Stomach (tissue), 9 donors: Measurements from ENCODE around the gene VTI1A. TPM values are rescaled to one million over a fixed set of nuclear protein-coding genes. Genes with fewer than 3 reads are reported as not detected.

Source experiments
- DNase-seq, 2 donors: peaks; one replicate each; pipeline versions ENCODE4 v3.0.0 to v3.0.0-alpha.2; 2013 to 2019
- H3K27ac ChIP-seq, 5 donors: fragments of 200-600 bp in 4 of 5; sonication (generic) in 4 of 5; one replicate each; pipeline ENCODE4 v1.5.1; 2013 to 2019; ENCODE audit warnings: mild to moderate bottlenecking in 1 of 5, moderate library complexity in 1 of 5
- H3K27me3 ChIP-seq, 3 donors: fragments of 200-600 bp; sonication (generic); one replicate each; pipeline ENCODE4 v1.5.1; 2017 to 2019; ENCODE audit warnings: mixed run types in 1 of 3
- H3K36me3 ChIP-seq, 4 donors: fragments of 200-600 bp; sonication (generic); 1 replicate in 3 of 4; 2 replicates in 1 of 4; pipeline ENCODE4 v1.5.1; 2016 to 2019
- H3K4me1 ChIP-seq, 4 donors: fragments of 200-600 bp; sonication (generic); one replicate each; pipeline ENCODE4 v1.5.1; 2016 to 2019
- H3K4me3 ChIP-seq, 4 donors: fragments of 200-600 bp; sonication (generic) in 3 of 4; one replicate each; pipeline ENCODE4 v1.5.1; 2016 to 2019; ENCODE audit warnings: mild to moderate bottlenecking in 1 of 4
- H3K9me3 ChIP-seq, 4 donors: fragments of 200-600 bp; sonication (generic); one replicate each; pipeline ENCODE4 v1.5.1; 2016 to 2019
- CTCF ChIP-seq, 7 experiments: fragments of 450-650 bp in 4 of 7; fragments of 200-600 bp in 3 of 7; sonication (generic) in 3 of 7; IDR thresholded peaks; one replicate each; pipeline ENCODE4 v1.5.1; 2016 to 2019; ENCODE audit warnings: antibody characterized with exemption in 7 of 7, control low read depth in 2 of 7, mild to moderate bottlenecking in 1 of 7
- EP300 ChIP-seq: sonication (generic); formaldehyde crosslinking; IDR thresholded peaks from one replicate; pipeline ENCODE4 v1.6.1; 2017; ENCODE audit warnings: antibody characterized with exemption
- POLR2A ChIP-seq, 4 donors: fragments of 450-650 bp; IDR thresholded peaks; one replicate each; pipeline ENCODE4 v1.6.1; 2016; ENCODE audit warnings: antibody characterized with exemption in 4 of 4, control low read depth in 2 of 4, mild to moderate bottlenecking in 1 of 4, moderate library complexity in 1 of 4
- POLR2AphosphoS5 ChIP-seq, 3 donors: sonication (generic); formaldehyde crosslinking; IDR thresholded peaks; one replicate each; pipeline ENCODE4 v1.6.1; 2016; ENCODE audit warnings: antibody characterized with exemption in 3 of 3
- WGBS, 5 donors: extraction: QIAGEN DNeasy Blood & Tissue Kit in 3 of 5; methylation state at CpG; one replicate each; pipeline versions ENCODE4 v1.1.5 to v1.1.7; 2013 to 2018; 5-methylcytosine and 5-hydroxymethylcytosine counted together
- intact Hi-C: fragments of 100-400 bp; cut with DNase I; formaldehyde crosslinking; loops from one replicate; pipeline ENCODE4 v1.15.1; 2023; ENCODE audit warnings: low total_unique reads
- polyA plus RNA-seq, 3 donors: library from polyadenylated mRNA; stranded (reverse); fragments of 200-250 nt; gene quantifications; one replicate each; pipeline ENCODE4 v1.2.3, GENCODE V29; 2013
- total RNA-seq, 5 donors: library from RNA; depleted of rRNA; stranded (reverse); fragments of >200 nt; gene quantifications; one replicate each; pipeline versions ENCODE4 v1.1.0 to v1.2.3, GENCODE V29; 2014 to 2016
- donor health status: healthy with polysubstance abuse.
- donor health status: Bipolar disorder and iron deficiency.
- donor health status: healthy.

The VTI1A gene
- total and polyA plus RNA-seq, 8 donors: 6.5 to 222 (median 57.4) TPM

DNA sequence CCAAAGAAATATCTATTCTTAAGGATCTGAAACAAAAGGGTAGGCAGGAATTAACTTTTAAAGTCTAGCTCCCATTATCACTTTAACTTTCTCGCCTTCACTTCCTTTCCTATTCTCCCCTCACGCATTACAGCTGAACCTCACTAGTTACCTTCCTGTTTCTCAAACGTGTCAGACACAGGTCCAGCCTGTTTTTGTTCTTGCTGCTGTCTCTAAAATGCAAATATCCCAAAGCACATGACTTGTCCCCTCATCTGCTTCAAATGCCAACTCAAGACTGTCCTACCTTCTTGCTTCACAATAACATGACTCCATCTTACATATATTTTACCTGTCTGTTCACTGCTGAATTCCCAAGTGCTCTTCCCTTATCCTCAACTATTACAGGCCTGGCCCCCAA, 17.9 kb upstream of the VTI1A start:
- no peaks in the 10 kb centered on the region for H3K4me1 ChIP-seq
- no peaks in the 10 kb centered on the region for H3K27me3 ChIP-seq
- H3K9me3 ChIP-seq: no peaks in the 10 kb centered on the region
- H3K4me3 ChIP-seq: no peak overlapping the region
- H3K36me3 ChIP-seq: peaks cover 23 to 100% (median 98%) of the 10 kb centered on the region in 4 donors
- 58 to 68% (median 63%) methylated on average over 3 of the region's 3 CpGs for WGBS, 5 donors
- no peak for TF ChIP-seq POLR2A (IDR thresholded peaks at IDR 0.05)
- TF ChIP-seq POLR2AphosphoS5 (IDR thresholded peaks at IDR 0.05): no peak
- no peak for TF ChIP-seq CTCF (IDR thresholded peaks at IDR 0.05)
- no peak for TF ChIP-seq EP300
- H3K27ac ChIP-seq: no peak overlapping the region
- intact Hi-C loops: no loop called here
- DNase-seq: no peak

DNA sequence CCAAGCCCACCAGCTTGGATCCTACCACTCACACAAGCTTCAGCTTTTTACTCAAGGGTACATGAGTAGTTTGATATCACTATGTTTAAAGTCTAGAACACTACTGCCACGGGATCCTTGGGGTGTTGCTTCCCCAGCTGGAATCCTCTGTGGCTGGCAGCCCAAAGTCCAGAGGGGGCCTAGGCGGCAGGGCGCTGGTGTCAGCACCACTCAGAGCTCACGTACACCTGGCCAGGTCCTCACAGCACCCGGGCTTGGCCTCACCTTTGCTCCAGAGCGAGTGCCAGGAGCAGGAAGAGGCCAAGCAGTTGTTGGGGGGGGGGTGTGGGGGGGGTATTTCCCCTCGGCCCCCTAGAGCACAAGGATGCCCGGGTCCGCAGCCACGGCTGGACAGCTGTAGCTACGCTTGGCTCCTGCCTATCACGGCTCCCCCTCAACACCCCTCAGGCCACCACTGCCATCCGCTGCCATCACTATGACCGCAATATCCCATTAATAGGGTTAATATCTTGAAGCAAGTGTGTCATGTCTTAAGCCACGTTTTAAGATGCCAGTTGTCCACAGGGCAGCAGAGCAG, 17.3 kb upstream of the VTI1A start:
- TF ChIP-seq POLR2AphosphoS5 (IDR thresholded peaks at IDR 0.05) (no peak), CTCF (IDR thresholded peaks at IDR 0.05) (no peak)
- Histone ChIP-seq H3K9me3 (no peaks in the 10 kb centered on the region), H3K4me1 (no peaks in the 10 kb centered on the region), H3K4me3 (no peak overlapping the region), H3K36me3 (peaks cover 24 to 100% (median 97%) of the 10 kb centered on the region in 4 donors), H3K27me3 (no peaks in the 10 kb centered on the region), H3K27ac (no peak overlapping the region)
- WGBS, 5 donors: 73 to 77% (median 76%) methylated on average over 11 to 15 of the region's 15 CpGs
- intact Hi-C loops: no loop called here
- peak in 1 of 2 donors; percentile 12 for DNase-seq

DNA sequence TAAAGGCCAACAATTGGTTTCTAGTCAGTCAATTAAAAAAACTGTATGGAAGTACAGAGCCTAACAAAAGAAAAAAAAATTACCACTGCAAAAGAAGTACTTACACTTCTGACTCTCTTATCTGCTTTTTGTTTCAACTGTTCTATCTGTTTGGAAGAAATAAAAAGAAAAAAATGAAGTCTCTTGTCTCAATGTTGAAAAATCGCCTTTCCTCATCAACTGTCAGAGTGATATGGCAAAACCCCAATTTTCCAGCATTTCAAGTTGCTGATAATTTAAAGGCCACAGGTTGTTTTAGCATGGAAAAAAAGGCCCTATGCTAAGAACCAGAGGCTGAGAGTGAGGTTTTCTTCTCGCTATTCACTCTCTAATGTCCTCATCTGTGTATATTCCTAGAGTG, 13.9 kb upstream of the VTI1A start:
- Histone ChIP-seq H3K27me3 (no peaks in the 10 kb centered on the region), H3K36me3 (peaks cover 48 to 95% (median 93%) of the 10 kb centered on the region in 4 donors), H3K27ac (no peak overlapping the region), H3K4me1 (no peaks in the 10 kb centered on the region), H3K9me3 (no peaks in the 10 kb centered on the region), H3K4me3 (no peak overlapping the region)
- intact Hi-C loops: no loop called here
- WGBS, 5 donors: 77 to 92% (median 86%) methylated on average over 2 of the region's 2 CpGs
- DNase-seq: no peak
- TF ChIP-seq POLR2AphosphoS5 (IDR thresholded peaks at IDR 0.05) (no peak), POLR2A (IDR thresholded peaks at IDR 0.05) (no peak), EP300 (no peak), CTCF (IDR thresholded peaks at IDR 0.05) (no peak)

GRCh38 chr10:112434988-112435619, 11.9 kb upstream of the VTI1A start:
- H3K36me3 ChIP-seq: peaks cover 58 to 95% (median 92%) of the 10 kb centered on the region in 4 donors

More at GRCh38 chr10:112434988-112435619, 11.9 kb upstream of the VTI1A start:
- Histone ChIP-seq H3K4me1 (no peaks in the 10 kb centered on the region), H3K27me3 (no peaks in the 10 kb centered on the region), H3K9me3 (no peaks in the 10 kb centered on the region), H3K27ac (no peak overlapping the region), H3K4me3 (no peak overlapping the region)
- WGBS, 5 donors: 71 to 84% (median 77%) methylated on average over 2 of the region's 2 CpGs
- TF ChIP-seq POLR2A (IDR thresholded peaks at IDR 0.05): no peak
- TF ChIP-seq CTCF (IDR thresholded peaks at IDR 0.05): peak in 4 of 7 experiments; percentile 23 to 42 (median 38)
- peak in 1 of 2 donors; percentile 55 for DNase-seq
- intact Hi-C loops: no loop called here
